Smooth muscle cell (in vitro differentiated cells): ENCODE results near the gene NODAL. TPM values are rescaled to one million over a fixed set of nuclear protein-coding genes. Genes with fewer than 3 reads are reported as not detected.

Experiments used
- DNase-seq: peaks from one replicate; lab custom pipeline; 2025; ENCODE audit not compliant: unreplicated experiment; lab: John Stamatoyannopoulos, UW
- H2AFZ ChIP-seq: fragments of 200-600 bp; sonication (generic); 2 replicates; pipeline ENCODE4 v1.6.0; 2016; ENCODE audit warnings: antibody characterized with exemption, low read depth, mild to moderate bottlenecking
- H3F3A ChIP-seq: fragments of 200-600 bp; sonication (generic); 2 replicates; pipeline ENCODE4 v1.6.0; 2017; ENCODE audit warnings: antibody characterized with exemption, low read depth
- H3K27ac ChIP-seq: fragments of 200-600 bp; sonication (generic); 2 replicates; pipeline ENCODE4 v1.5.1; 2016; ENCODE audit warnings: low read depth, mild to moderate bottlenecking
- H3K27me3 ChIP-seq: fragments of 200-600 bp; sonication (generic); 2 replicates; pipeline ENCODE4 v1.6.1; 2016; ENCODE audit warnings: low read depth, mild to moderate bottlenecking
- H3K36me3 ChIP-seq: fragments of 200-600 bp; sonication (generic); 2 replicates; pipeline ENCODE4 v1.5.1; 2016; ENCODE audit warnings: low read depth
- H3K4me1 ChIP-seq: fragments of 200-600 bp; sonication (generic); 2 replicates; pipeline ENCODE4 v1.5.1; 2016; ENCODE audit warnings: low read depth
- H3K4me2 ChIP-seq: fragments of 200-600 bp; sonication (generic); 2 replicates; pipeline ENCODE4 v1.6.0; 2016; ENCODE audit warnings: mild to moderate bottlenecking
- H3K4me3 ChIP-seq: fragments of 200-600 bp; sonication (generic); 2 replicates; pipeline ENCODE4 v1.5.1; 2016; ENCODE audit warnings: mild to moderate bottlenecking
- H3K79me2 ChIP-seq: fragments of 200-600 bp; sonication (generic); 2 replicates; pipeline ENCODE4 v1.6.0; 2016; ENCODE audit warnings: low read depth, mild to moderate bottlenecking
- H3K9ac ChIP-seq: fragments of 200-600 bp; sonication (generic); 2 replicates; pipeline ENCODE4 v1.6.0; 2016; ENCODE audit warnings: low read depth
- H3K9me3 ChIP-seq: fragments of 200-600 bp; sonication (generic); replicated peaks from 2 replicates; pipeline ENCODE4 v1.5.1; 2016; ENCODE audit warnings: low read depth
- H4K20me1 ChIP-seq: fragments of 200-600 bp; sonication (generic); 2 replicates; pipeline ENCODE4 v1.6.0; 2016; ENCODE audit warnings: low read depth
- WGBS: methylation state at CpG from one replicate; pipeline ENCODE4 v1.1.7; 2016; ENCODE audit warnings: low lambda C conversion rate; 5-methylcytosine and 5-hydroxymethylcytosine counted together
- polyA plus RNA-seq: library from polyadenylated mRNA; unstranded; fragments of >200 nt; fragmentation: Nextera tagmentation; extraction: Ambion mirVana; gene quantifications from 2 replicates; pipeline ENCODE4 v1.2.1, GENCODE V29; 2016
- total RNA-seq: library from RNA; depleted of rRNA; stranded (reverse); fragments of >200 nt; gene quantifications from 2 replicates; pipeline ENCODE4 v1.2.3, GENCODE V29; 2014
- TF ChIP-seq, protein P1 (sequence below): fragments of 200-600 bp; sonication (generic); IDR thresholded peaks from 2 replicates; pipeline ENCODE4 v1.5.1; 2017; ENCODE audit warnings: borderline replicate concordance, mild to moderate bottlenecking, antibody characterized with exemption; ENCODE audit not compliant: insufficient read depth, poor library complexity, severe bottlenecking

NODAL gene
- total and polyA plus RNA-seq, 2 experiments from 2014 or later = 0.81 TPM; not detected in 1

DNA sequence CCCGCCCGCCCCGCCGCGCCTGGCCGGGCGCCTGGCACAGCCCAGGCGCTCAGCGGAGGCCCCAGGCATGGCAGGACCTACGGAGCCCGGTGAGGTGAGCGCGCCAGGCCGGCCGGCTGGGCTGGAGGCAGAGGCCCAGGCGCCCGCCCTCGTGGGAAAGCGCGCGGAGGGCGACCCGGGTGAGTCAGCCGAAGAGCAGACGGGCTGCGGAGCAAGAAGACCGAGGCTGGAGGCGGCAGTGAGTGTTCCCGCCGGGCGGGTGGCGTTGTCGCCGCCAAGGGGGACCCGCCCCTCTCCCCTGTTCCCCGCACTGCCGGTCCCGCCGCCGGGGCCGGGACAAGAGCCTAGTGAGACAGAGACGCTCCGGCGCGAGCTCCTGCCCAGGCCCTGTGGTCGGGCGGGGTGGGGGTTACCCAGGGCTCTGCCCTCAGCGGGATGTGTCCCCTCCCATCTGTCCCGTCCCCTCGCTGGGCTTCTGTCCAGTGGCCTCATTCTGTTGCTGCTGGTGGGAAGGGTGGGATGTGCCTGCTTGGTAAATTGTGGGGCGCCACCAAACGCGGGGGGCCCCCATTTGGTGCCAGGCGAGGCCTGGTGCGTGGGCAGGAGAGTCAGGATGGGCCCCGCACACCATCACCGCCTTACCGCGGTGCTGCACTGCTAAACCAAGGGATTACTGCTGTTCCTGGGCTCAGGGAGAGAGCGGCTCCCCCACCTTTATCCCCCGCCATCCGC is 17.0 kb upstream of the NODAL start:
- H3F3A ChIP-seq = no peaks in the 10 kb centered on the region
- no peaks in the 10 kb centered on the region for H3K9me3 ChIP-seq
- no peaks in the 10 kb centered on the region for H3K79me2 ChIP-seq
- TF ChIP-seq, protein P1, sequence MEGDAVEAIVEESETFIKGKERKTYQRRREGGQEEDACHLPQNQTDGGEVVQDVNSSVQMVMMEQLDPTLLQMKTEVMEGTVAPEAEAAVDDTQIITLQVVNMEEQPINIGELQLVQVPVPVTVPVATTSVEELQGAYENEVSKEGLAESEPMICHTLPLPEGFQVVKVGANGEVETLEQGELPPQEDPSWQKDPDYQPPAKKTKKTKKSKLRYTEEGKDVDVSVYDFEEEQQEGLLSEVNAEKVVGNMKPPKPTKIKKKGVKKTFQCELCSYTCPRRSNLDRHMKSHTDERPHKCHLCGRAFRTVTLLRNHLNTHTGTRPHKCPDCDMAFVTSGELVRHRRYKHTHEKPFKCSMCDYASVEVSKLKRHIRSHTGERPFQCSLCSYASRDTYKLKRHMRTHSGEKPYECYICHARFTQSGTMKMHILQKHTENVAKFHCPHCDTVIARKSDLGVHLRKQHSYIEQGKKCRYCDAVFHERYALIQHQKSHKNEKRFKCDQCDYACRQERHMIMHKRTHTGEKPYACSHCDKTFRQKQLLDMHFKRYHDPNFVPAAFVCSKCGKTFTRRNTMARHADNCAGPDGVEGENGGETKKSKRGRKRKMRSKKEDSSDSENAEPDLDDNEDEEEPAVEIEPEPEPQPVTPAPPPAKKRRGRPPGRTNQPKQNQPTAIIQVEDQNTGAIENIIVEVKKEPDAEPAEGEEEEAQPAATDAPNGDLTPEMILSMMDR = no peak
- no peak overlapping the region for H3K9ac ChIP-seq
- H3K4me3 ChIP-seq = peak overlapping the region; percentile 44
- H2AFZ ChIP-seq = peak overlapping the region; percentile 89
- peak overlapping the region; percentile 87 for H3K4me2 ChIP-seq
- H4K20me1 ChIP-seq = no peaks in the 10 kb centered on the region
- no peak overlapping the region for H3K27ac ChIP-seq
- H3K4me1 ChIP-seq = peaks cover 8% of the 10 kb centered on the region
- no peaks in the 10 kb centered on the region for H3K36me3 ChIP-seq
- 0% methylated on average over 39 of the region's 62 CpGs for WGBS
- peak; percentile 48 for DNase-seq
- H3K27me3 ChIP-seq = peaks cover 7% of the 10 kb centered on the region

DNA sequence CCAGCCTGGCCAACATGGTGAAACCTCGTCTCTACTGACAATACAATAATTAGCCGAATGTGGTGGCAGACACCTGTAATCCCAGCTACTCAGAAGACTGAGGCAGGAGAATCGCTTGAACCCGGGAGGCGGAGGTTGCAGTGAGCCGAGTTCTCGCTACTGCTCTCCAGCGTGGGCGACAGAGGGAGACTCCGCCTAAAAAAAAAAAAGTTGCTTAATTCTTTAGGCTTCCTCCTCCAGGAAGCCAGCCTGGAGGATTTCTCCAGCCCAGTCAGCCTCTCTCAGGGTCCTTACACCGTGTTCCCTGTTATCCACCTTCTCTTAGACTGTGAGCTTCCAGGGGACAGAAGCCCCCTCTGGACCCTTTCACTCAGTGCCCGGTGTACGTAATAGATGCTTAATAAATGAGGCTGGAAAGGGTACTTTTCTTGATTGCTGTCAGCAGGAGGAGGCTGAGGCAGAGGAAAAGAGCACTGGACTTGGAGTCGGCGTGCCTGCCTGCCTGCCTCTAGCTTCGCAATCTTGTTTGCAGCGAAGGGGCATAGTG is 16.4 kb upstream of the NODAL start:
- TF ChIP-seq, protein P1 = no peak
- H3K27ac ChIP-seq = no peak overlapping the region
- WGBS = 47% methylated on average over 17 of the region's 17 CpGs

DNA sequence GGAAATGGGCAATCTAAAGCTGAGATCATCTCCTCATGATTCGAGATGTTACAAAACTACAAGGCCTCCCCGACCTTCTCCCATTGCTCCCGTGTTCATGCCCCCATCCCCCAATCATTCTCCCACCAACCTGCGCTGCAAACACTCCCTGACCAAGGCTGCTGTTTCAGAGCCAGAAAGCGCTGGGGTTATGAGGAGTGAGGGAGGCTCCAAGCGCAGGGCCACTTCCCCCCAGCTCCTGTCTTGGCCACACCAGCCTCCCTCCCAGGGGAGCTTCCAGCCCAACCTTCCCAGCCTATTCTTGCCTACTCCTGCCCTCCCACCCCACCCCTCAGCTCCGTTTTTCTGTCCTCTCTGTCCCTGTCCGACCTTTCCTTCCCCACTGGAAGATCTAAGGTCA is 14.7 kb upstream of the NODAL start:
- Histone ChIP-seq H3K79me2 (no peaks in the 10 kb centered on the region), H3K9me3 (no peaks in the 10 kb centered on the region), H4K20me1 (no peaks in the 10 kb centered on the region), H3K4me2 (no peak overlapping the region), H3K4me3 (no peak overlapping the region), H2AFZ (no peak overlapping the region), H3K36me3 (no peaks in the 10 kb centered on the region), H3F3A (no peaks in the 10 kb centered on the region), H3K4me1 (peaks cover 8% of the 10 kb centered on the region), H3K9ac (no peak overlapping the region), H3K27ac (no peak overlapping the region), H3K27me3 (peaks cover 7% of the 10 kb centered on the region)
- TF ChIP-seq, protein P1 = no peak
- no peak for DNase-seq
- 45% methylated on average over 8 of the region's 8 CpGs for WGBS

More for the DNA sequence above, 16.4 kb upstream of the NODAL start:
- no peak overlapping the region for H2AFZ ChIP-seq
- H3K36me3 ChIP-seq = no peaks in the 10 kb centered on the region
- H3K4me1 ChIP-seq = peaks cover 8% of the 10 kb centered on the region
- peak overlapping the region; percentile 44 for H3K4me3 ChIP-seq
- peaks cover 7% of the 10 kb centered on the region for H3K27me3 ChIP-seq
- H3K9me3 ChIP-seq = no peaks in the 10 kb centered on the region
- DNase-seq = no peak
- no peaks in the 10 kb centered on the region for H3F3A ChIP-seq
- no peaks in the 10 kb centered on the region for H3K79me2 ChIP-seq
- no peak overlapping the region for H3K9ac ChIP-seq
- H4K20me1 ChIP-seq = no peaks in the 10 kb centered on the region
- H3K4me2 ChIP-seq = peak overlapping the region; percentile 87

DNA sequence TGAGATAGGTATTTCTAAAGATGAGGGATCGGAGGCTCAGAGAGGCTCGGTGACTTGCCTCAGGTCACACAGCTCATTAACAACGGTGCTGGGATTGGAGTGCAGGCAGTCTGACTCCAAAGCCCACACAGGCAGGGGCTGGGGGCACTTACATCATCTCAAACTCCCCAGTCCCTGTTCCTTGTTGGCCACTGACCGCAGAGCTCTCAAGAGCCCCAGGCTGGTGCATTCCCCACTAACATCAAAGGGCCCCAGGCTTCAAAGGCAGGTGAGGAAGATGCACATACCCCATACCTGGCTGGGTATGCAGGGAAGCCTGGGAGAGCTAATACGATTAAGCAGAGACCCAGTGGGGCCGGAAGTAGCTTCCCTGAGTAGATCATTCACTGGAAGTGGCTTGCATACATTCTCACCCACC is 13.7 kb upstream of the NODAL start:
- H3K36me3 ChIP-seq = no peaks in the 10 kb centered on the region
- H3K4me2 ChIP-seq = no peak overlapping the region
- no peak overlapping the region for H2AFZ ChIP-seq
- TF ChIP-seq, protein P1 = no peak
- DNase-seq = no peak
- 35% methylated on average over 6 of the region's 6 CpGs for WGBS
- H3K27me3 ChIP-seq = peaks cover 7% of the 10 kb centered on the region
- no peak overlapping the region for H3K9ac ChIP-seq
- no peak overlapping the region for H3K4me3 ChIP-seq
- H3K9me3 ChIP-seq = no peaks in the 10 kb centered on the region
- no peaks in the 10 kb centered on the region for H3K79me2 ChIP-seq
- H4K20me1 ChIP-seq = no peaks in the 10 kb centered on the region
- H3K27ac ChIP-seq = no peak overlapping the region
- no peaks in the 10 kb centered on the region for H3F3A ChIP-seq
- peaks cover 8% of the 10 kb centered on the region for H3K4me1 ChIP-seq
